Lung (tissue), 12 donors: ENCODE measurements around the gene MS4A6E. TPM values are rescaled to one million over a fixed set of nuclear protein-coding genes. Genes with fewer than 3 reads are reported as not detected.

ENCODE experiments used
- ATAC-seq: fragments of 200-7000 bp; cut with Tn5 transposase; one replicate; pipeline ENCODE4 v1.9.1; 2020; ENCODE audit warnings: moderate number of reproducible peaks; ENCODE audit not compliant: insufficient read depth, low FRiP score
- DNase-seq, 3 donors: peaks; one replicate each; pipeline ENCODE4 v3.0.0-alpha.2; 2013 to 2017
- H3K27ac ChIP-seq, 2 donors: one replicate each; pipeline ENCODE4 v1.5.1; 2013; ENCODE audit warnings: mild to moderate bottlenecking in 2 of 2, moderate library complexity in 2 of 2, control low read depth in 1 of 2, inconsistent platforms in 1 of 2, low read depth in 1 of 2, low read length in 1 of 2
- H3K27me3 ChIP-seq, 3 donors: one replicate each; pipeline ENCODE4 v1.5.1; 2013; ENCODE audit warnings: low read length in 2 of 3; ENCODE audit not compliant: control insufficient read depth in 3 of 3, insufficient read depth in 3 of 3
- H3K36me3 ChIP-seq, 4 donors: one replicate each; pipeline ENCODE4 v1.5.1; 2013; ENCODE audit warnings: low read length in 4 of 4, mild to moderate bottlenecking in 1 of 4, moderate library complexity in 1 of 4; ENCODE audit not compliant: control insufficient read depth in 4 of 4, insufficient read depth in 4 of 4
- H3K4me1 ChIP-seq, 5 donors: one replicate each; pipeline ENCODE4 v1.5.1; 2013; ENCODE audit warnings: low read length in 5 of 5, mild to moderate bottlenecking in 2 of 5, moderate library complexity in 1 of 5; ENCODE audit not compliant: control insufficient read depth in 5 of 5, insufficient read depth in 5 of 5
- H3K4me3 ChIP-seq: one replicate; pipeline ENCODE4 v1.5.1; 2013; ENCODE audit warnings: mild to moderate bottlenecking, control low read depth, moderate library complexity
- H3K9ac ChIP-seq, 2 donors: one replicate each; pipeline ENCODE4 v1.5.1; 2013; ENCODE audit warnings: low read length in 2 of 2, control low read depth in 1 of 2; ENCODE audit not compliant: insufficient read depth in 1 of 2
- H3K9me3 ChIP-seq, 4 donors: one replicate each; pipeline ENCODE4 v1.5.1; 2013; ENCODE audit warnings: low read length in 3 of 4, mild to moderate bottlenecking in 1 of 4, moderate library complexity in 1 of 4; ENCODE audit not compliant: control insufficient read depth in 4 of 4, insufficient read depth in 3 of 4
- WGBS, 2 donors: extraction: QIAGEN DNeasy Blood & Tissue Kit; methylation state at CpG; one replicate each; pipeline ENCODE4 v1.1.7; 2013; 5-methylcytosine and 5-hydroxymethylcytosine counted together
- polyA plus RNA-seq, 2 donors: library from polyadenylated mRNA; stranded (reverse); fragments of 200-250 nt; gene quantifications; one replicate each; pipeline ENCODE4 v1.2.1, GENCODE V29; 2013
- total RNA-seq, 2 donors: library from RNA; depleted of rRNA in 1 of 2; stranded (reverse); fragments of >200 nt in 1 of 2; gene quantifications; one replicate each; pipeline ENCODE4 v1.2.1, GENCODE V29; 2014 to 2021
- TF ChIP-seq, protein P1 (sequence below): IDR thresholded peaks from 2 replicates; pipeline ENCODE4 v1.5.1; 2012; ENCODE audit warnings: mild to moderate bottlenecking; ENCODE audit errors: control extremely low read depth, extremely low read depth
- donor health status: control.
- donor health status: control.
- donor health status: Bipolar disorder and iron deficiency.
- donor health status: healthy.
- donor health status: DM: yes; HTN: yes; CAD: no.

Gene MS4A6E
- total and polyA plus RNA-seq, 4 donors: 0.63 to 2.6 (median 1.0) TPM; not detected in 1

- TF ChIP-seq, protein P1, sequence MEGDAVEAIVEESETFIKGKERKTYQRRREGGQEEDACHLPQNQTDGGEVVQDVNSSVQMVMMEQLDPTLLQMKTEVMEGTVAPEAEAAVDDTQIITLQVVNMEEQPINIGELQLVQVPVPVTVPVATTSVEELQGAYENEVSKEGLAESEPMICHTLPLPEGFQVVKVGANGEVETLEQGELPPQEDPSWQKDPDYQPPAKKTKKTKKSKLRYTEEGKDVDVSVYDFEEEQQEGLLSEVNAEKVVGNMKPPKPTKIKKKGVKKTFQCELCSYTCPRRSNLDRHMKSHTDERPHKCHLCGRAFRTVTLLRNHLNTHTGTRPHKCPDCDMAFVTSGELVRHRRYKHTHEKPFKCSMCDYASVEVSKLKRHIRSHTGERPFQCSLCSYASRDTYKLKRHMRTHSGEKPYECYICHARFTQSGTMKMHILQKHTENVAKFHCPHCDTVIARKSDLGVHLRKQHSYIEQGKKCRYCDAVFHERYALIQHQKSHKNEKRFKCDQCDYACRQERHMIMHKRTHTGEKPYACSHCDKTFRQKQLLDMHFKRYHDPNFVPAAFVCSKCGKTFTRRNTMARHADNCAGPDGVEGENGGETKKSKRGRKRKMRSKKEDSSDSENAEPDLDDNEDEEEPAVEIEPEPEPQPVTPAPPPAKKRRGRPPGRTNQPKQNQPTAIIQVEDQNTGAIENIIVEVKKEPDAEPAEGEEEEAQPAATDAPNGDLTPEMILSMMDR: no peak
- no peak overlapping the region for H3K4me3 ChIP-seq
- no peaks in the 10 kb centered on the region for H3K36me3 ChIP-seq
- no peak overlapping the region for H3K9ac ChIP-seq
- no peaks in the 10 kb centered on the region for H3K9me3 ChIP-seq
- H3K27ac ChIP-seq: no peak overlapping the region
- DNase-seq: no peak
- ATAC-seq: no peak
- no peaks in the 10 kb centered on the region for H3K4me1 ChIP-seq
- H3K27me3 ChIP-seq: no peaks in the 10 kb centered on the region
- WGBS, 2 donors: 86 to 92% methylated on average over 7 of the region's 7 CpGs
Measured at GRCh38 chr11:60336767-60337391, 9.8 kb downstream of the MS4A6E start.

DNA sequence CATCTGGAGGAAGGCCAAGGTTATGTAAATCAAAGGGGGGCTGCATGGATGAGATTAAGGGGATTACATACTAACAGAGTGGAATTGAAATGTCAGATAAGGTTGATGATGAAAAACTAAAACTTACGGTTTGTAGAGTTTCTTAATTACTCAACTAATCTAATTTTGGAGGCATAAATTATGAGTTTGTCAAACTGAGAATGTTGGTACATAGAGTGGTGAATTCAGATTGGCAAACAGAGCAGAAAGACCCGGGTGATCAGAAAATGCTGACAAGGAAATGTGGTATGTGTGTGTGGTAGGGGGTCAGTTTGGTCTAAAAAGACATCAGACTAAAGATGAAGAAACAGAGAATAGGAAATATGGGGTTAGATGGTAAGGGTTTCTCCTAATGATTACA lies 11.0 kb downstream of the MS4A6E start:
- Histone ChIP-seq H3K9me3 (no peaks in the 10 kb centered on the region), H3K9ac (no peak overlapping the region), H3K27ac (no peak overlapping the region), H3K4me1 (no peaks in the 10 kb centered on the region), H3K4me3 (no peak overlapping the region), H3K27me3 (no peaks in the 10 kb centered on the region), H3K36me3 (no peaks in the 10 kb centered on the region)
- DNase-seq (no peak), ATAC-seq (no peak)
- TF ChIP-seq, protein P1: no peak
- WGBS, 2 donors: 63 to 67% methylated on average over 2 of the region's 2 CpGs

DNA sequence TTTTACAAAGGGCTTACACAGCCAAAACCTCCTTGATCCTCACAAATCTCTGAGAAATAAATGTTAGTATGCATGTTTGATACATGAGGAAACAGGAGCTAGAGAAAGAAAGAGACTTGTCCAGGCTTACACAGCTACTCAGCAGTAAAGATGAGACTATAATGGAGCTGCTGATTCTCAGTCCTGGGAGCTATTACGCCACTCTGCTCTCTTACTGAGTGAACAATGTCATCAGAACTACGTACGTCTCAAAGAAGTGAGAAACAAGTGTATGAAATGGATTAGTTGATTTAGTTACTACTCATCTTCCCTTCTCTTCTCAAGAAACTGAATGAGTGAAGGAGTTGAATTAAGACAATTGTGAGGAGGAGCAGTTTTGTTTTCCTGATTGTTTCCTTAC lies 12.3 kb downstream of the MS4A6E start:
- H3K27ac ChIP-seq: no peak overlapping the region
- no peak overlapping the region for H3K4me3 ChIP-seq
- WGBS, 2 donors: 51 to 58% methylated on average over 3 of the region's 3 CpGs
- TF ChIP-seq, protein P1: no peak
- no peak overlapping the region for H3K9ac ChIP-seq
- no peaks in the 10 kb centered on the region for H3K4me1 ChIP-seq
- ATAC-seq (no peak), DNase-seq (no peak)
- no peaks in the 10 kb centered on the region for H3K36me3 ChIP-seq
- H3K9me3 ChIP-seq: no peaks in the 10 kb centered on the region
- H3K27me3 ChIP-seq: no peaks in the 10 kb centered on the region
